Body of pancreas (tissue), 4 donors: Measurements from ENCODE around the gene NFS1.
"Not testable (repeated sequence)": the region's sequence is repeated elsewhere in the genome, so short reads cannot be mapped to it uniquely, and the experiment has no call there.

ENCODE experiments used
- POLR2A ChIP-seq, 3 donors: fragments of 450-650 bp; IDR thresholded peaks; one replicate each; pipeline ENCODE4 v1.6.1; 2016; ENCODE audit warnings: antibody characterized with exemption in 3 of 3, mild to moderate bottlenecking in 2 of 3
- TF ChIP-seq, protein P1 (sequence below), 7 experiments: fragments of 450-650 bp in 4 of 7; fragments of 200-600 bp in 3 of 7; sonication (generic) in 3 of 7; IDR thresholded peaks; one replicate each; pipeline ENCODE4 v1.5.1; 2016 to 2019; ENCODE audit warnings: antibody characterized with exemption in 7 of 7

DNA sequence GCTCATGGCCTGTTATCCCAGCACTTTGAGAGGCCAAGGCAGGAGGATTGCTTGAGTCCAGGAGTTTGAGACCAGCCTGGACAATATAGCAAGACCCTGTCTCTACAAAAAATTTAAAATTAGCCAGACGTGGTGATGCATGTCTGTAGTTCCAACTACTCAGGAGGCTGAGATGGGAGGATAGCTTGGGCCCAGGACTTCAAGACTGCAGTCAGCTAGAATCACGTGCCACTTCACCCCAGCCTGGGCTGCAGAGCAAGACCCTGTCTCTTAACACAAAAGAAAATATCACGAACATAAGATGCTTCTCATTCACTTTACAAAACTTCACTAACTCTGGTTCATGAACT is 45.3 kb upstream of the NFS1 start:
- not testable (repeated sequence) for TF ChIP-seq POLR2A (IDR thresholded peaks at IDR 0.05)
- TF ChIP-seq, protein P1, sequence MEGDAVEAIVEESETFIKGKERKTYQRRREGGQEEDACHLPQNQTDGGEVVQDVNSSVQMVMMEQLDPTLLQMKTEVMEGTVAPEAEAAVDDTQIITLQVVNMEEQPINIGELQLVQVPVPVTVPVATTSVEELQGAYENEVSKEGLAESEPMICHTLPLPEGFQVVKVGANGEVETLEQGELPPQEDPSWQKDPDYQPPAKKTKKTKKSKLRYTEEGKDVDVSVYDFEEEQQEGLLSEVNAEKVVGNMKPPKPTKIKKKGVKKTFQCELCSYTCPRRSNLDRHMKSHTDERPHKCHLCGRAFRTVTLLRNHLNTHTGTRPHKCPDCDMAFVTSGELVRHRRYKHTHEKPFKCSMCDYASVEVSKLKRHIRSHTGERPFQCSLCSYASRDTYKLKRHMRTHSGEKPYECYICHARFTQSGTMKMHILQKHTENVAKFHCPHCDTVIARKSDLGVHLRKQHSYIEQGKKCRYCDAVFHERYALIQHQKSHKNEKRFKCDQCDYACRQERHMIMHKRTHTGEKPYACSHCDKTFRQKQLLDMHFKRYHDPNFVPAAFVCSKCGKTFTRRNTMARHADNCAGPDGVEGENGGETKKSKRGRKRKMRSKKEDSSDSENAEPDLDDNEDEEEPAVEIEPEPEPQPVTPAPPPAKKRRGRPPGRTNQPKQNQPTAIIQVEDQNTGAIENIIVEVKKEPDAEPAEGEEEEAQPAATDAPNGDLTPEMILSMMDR (IDR thresholded peaks at IDR 0.05), result not testable (repeated sequence)
